Measurements from ENCODE around the gene STK4.
A peak's percentile ranks its signal among the peaks of the same experiment; 100 is the strongest.
"Not testable (repeated sequence)": the region's sequence is repeated elsewhere in the genome, so short reads cannot be mapped to it uniquely, and the experiment has no call there.

The STK4 gene

DNA sequence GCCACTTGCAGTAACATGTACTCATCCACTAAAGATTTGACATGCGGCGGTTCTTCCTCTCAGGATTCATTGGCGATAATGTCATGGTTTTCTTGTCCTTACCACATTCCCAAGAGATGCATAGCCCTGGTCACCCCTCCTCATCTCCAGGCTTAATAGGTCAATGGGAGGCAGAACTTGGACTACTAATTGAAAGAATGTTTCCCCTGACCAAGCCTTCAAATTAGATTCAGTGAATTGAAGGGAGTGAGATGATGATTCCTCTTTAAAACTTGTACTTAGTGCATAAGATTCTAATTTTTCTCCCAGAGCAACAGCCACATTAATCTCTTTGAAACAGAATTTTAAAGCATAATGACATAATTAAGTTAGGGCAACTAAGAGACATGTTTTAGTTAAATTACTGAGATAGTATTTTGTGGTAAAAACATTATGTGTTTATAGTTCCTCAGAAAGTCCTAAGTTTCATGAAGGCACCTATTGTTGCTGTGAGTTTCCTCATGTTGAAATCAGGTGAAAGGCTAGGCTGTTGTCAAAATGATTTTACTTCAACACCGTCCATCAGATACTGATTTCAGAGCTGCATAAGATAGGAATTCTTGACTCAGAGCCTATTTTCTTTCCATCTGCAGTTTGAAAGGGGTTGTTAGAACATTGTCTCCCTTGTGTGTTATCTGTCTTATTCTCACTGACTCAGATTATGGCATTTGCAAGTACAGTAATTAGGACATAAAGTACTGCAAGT lies 48.5 kb downstream of the STK4 start:
- Histone ChIP-seq H3K9me3 (ENCODE audit: control insufficient read depth, insufficient read depth, low read length) (no peaks in the 10 kb centered on the region), H3K27ac (ENCODE audit: low read depth, low read length) (peak overlapping the region; percentile 35), H3K4me3 (ENCODE audit: low read depth, low read length) (no peak overlapping the region), H3K4me1 (ENCODE audit: control insufficient read depth, insufficient read depth, low read length) (peaks cover 38% of the 10 kb centered on the region), H3K27me3 (ENCODE audit: control insufficient read depth, insufficient read depth, low read length) (no peaks in the 10 kb centered on the region), H3K36me3 (ENCODE audit: control insufficient read depth, insufficient read depth, low read length) (no peaks in the 10 kb centered on the region), H3K9ac (ENCODE audit: low read depth, low read length) (no peak overlapping the region)

DNA sequence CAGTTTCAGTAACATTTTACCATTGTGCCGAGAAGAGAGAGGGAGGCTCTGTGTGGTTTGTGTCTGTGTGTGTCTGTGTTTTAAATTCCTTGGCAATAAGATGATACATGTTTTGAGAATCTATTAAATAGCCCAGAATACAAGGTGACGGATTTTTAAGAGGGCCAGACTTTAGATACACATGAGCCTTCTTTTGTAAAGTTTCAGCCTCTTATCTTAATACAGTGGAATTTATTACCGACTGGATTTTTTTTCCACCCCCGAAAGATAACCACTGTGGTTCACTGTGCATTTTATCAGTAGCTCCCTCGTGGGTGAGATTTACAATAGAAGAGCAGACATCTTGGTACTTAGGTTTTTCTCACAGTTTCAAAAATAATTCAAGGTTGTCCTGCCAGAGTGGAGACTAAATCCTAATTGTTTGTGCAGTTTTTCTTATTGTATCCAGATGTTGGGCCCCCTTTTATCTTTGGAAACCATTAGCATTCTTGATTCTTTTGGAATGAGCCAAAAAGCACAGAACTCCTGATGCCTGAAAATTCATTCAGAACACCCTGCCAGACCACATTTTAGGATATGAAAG lies 49.9 kb downstream of the STK4 start:
- H3K36me3 ChIP-seq (ENCODE audit: control insufficient read depth, insufficient read depth, low read length): peaks cover 2% of the 10 kb centered on the region; the same call in 1 of the 2 replicates

DNA sequence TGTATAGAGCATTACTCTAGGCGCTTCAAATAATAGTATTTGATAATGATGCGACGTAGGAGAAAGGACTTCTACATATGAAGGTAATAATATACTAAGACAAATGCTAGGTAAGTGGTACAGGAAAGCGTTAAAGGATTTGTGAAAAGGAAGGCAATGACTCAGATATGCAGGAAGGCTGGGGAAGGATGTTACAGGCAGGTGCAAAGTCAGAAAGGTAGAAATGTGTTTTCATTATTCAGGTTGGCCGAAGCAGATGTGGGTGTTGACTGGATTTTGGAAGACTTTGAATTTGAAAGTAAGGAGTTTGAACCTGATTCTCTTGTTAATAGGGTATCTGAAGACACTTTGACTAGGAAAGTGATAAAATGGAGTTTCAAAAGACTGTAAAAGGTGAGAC lies 51.0 kb downstream of the STK4 start:
- H3K27me3 ChIP-seq (ENCODE audit: control insufficient read depth, insufficient read depth, low read length): no peaks in the 10 kb centered on the region
- no peaks in the 10 kb centered on the region for H3K9me3 ChIP-seq (ENCODE audit: control insufficient read depth, insufficient read depth, low read length)
- H3K9ac ChIP-seq (ENCODE audit: low read depth, low read length): no peak overlapping the region
- peaks cover 38% of the 10 kb centered on the region for H3K4me1 ChIP-seq (ENCODE audit: control insufficient read depth, insufficient read depth, low read length)
- H3K36me3 ChIP-seq (ENCODE audit: control insufficient read depth, insufficient read depth, low read length): peaks cover 4% of the 10 kb centered on the region; the same call in 1 of the 2 replicates
- H3K27ac ChIP-seq (ENCODE audit: low read depth, low read length): peak overlapping the region; percentile 78
- H3K4me3 ChIP-seq (ENCODE audit: low read depth, low read length): no peak overlapping the region

More for the DNA sequence above, 49.9 kb downstream of the STK4 start:
- Histone ChIP-seq H3K4me1 (ENCODE audit: control insufficient read depth, insufficient read depth, low read length) (peaks cover 38% of the 10 kb centered on the region), H3K27ac (ENCODE audit: low read depth, low read length) (peak overlapping the region; percentile 60), H3K9me3 (ENCODE audit: control insufficient read depth, insufficient read depth, low read length) (no peaks in the 10 kb centered on the region), H3K9ac (ENCODE audit: low read depth, low read length) (no peak overlapping the region), H3K27me3 (ENCODE audit: control insufficient read depth, insufficient read depth, low read length) (no peaks in the 10 kb centered on the region), H3K4me3 (ENCODE audit: low read depth, low read length) (no peak overlapping the region)

DNA sequence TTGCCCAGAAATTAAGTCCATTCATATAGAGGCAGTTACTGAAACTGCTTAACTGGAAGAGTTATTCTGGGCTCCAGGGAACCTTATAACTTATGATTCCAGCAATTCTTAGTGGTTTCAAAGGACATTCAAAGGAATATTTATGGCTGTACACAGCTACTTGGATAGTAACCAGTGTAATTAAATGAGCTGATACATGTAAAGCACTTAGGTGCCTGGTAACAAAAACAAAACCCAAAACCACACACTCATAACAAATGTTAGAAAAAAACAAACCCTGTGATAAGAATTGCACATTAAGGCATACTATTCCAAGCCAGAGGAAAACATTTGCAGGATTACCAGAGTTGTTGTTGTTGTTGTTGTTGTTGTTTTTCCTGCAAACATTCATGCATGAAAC lies 51.5 kb downstream of the STK4 start:
- no peak overlapping the region for H3K9ac ChIP-seq (ENCODE audit: low read depth, low read length)
- H3K4me1 ChIP-seq (ENCODE audit: control insufficient read depth, insufficient read depth, low read length): peaks cover 38% of the 10 kb centered on the region
- H3K27me3 ChIP-seq (ENCODE audit: control insufficient read depth, insufficient read depth, low read length): no peaks in the 10 kb centered on the region
- H3K27ac ChIP-seq (ENCODE audit: low read depth, low read length): peak overlapping the region; percentile 78
- H3K36me3 ChIP-seq (ENCODE audit: control insufficient read depth, insufficient read depth, low read length): peaks cover 4% of the 10 kb centered on the region; the same call in 1 of the 2 replicates
- H3K4me3 ChIP-seq (ENCODE audit: low read depth, low read length): no peak overlapping the region; the same call in 1 of the 2 replicates
- H3K9me3 ChIP-seq (ENCODE audit: control insufficient read depth, insufficient read depth, low read length): no peaks in the 10 kb centered on the region

DNA sequence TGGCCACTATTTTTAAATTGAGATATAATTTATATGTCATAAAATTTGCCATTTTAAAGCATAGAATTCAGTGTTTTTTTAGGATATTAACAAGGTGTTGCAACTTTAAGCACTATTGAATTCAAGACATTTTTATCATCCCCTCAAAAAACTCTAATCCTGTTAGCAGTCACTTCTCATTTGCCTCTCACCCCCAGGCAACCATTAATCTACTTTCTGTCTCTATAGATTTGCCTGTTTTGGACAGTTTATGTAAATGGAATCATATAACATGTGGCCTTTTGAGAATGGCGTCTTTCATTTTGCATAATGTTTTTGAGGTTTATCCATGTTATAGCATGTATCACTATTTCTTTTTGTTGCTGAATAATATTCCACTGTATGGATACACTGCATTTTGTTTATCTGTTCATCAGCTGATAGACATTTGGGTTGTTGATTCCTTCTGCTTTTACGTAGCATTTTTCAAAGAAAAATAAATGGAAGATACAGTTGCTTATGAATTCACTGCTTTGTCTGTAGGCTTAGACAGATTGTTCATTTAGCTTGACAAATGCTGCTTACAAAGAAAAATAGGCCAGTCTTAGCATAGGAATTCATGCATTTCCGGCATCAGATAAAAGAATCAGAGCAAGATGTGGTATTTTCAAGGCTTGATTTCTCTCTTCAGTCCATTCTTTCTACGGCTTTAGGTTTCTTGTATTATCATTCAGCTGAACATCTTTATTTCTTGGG lies 52.9 kb downstream of the STK4 start:
- H3K27me3 ChIP-seq (ENCODE audit: control insufficient read depth, insufficient read depth, low read length): no peaks in the 10 kb centered on the region
- peaks cover 4% of the 10 kb centered on the region; the same call in 1 of the 2 replicates for H3K36me3 ChIP-seq (ENCODE audit: control insufficient read depth, insufficient read depth, low read length)
- H3K9ac ChIP-seq (ENCODE audit: low read depth, low read length): no peak overlapping the region
- peaks cover 38% of the 10 kb centered on the region for H3K4me1 ChIP-seq (ENCODE audit: control insufficient read depth, insufficient read depth, low read length)
- no peaks in the 10 kb centered on the region for H3K9me3 ChIP-seq (ENCODE audit: control insufficient read depth, insufficient read depth, low read length)
- no peak overlapping the region for H3K27ac ChIP-seq (ENCODE audit: low read depth, low read length)
- H3K4me3 ChIP-seq (ENCODE audit: low read depth, low read length): no peak overlapping the region

DNA sequence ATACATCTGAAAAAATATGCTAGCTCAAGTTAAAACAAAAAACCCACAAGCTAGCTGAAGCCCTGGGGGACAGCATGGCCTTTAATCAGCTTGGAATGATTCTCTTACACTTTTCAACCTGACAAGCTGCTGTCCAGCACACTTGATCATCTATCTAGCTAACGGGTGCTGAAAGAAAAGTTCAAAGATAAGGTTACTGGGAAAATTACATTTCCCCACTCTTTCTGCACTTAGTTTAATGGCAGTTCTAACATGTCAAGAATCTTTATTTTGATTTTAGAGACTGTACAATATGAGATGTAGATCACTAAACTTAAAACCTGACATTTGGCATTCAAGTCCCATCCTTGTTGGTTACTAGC lies 53.4 kb downstream of the STK4 start:
- Histone ChIP-seq H3K27me3 (ENCODE audit: control insufficient read depth, insufficient read depth, low read length) (no peaks in the 10 kb centered on the region), H3K4me3 (ENCODE audit: low read depth, low read length) (no peak overlapping the region), H3K9ac (ENCODE audit: low read depth, low read length) (no peak overlapping the region), H3K36me3 (ENCODE audit: control insufficient read depth, insufficient read depth, low read length) (peaks cover 9% of the 10 kb centered on the region), H3K4me1 (ENCODE audit: control insufficient read depth, insufficient read depth, low read length) (peaks cover 34% of the 10 kb centered on the region), H3K27ac (ENCODE audit: low read depth, low read length) (no peak overlapping the region), H3K9me3 (ENCODE audit: control insufficient read depth, insufficient read depth, low read length) (no peaks in the 10 kb centered on the region)

DNA sequence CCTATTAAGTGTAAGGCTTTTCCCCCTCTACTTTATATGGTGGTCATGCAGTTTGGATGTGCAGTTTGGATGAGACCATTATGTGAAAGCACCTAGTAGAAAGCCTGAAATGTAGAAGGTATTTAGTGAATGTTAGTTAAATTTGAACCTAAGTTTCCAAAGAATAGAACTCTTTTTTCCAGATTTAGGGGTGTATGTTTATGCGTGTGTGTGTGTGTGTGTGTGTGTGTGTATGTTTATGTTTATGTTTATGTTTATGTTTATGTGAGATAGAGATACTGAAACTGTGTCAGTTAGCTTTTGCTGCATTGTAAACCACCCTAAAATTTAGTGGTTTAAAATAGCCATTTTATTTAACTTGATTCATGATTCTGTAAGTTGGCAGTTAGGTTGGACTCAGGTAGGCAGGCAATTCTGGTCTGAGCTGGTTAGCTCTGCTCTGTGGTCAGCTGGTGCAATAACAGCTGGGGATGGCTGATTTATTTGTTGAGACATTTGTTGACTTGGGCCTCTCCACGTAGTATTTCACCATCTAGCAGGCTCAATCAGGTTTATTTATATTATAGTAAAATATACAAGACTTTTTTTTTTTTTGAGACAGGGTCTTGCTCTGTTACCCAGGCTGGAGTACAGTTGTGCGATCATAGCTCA lies 54.0 kb downstream of the STK4 start:
- peaks cover 15% of the 10 kb centered on the region for H3K36me3 ChIP-seq (ENCODE audit: control insufficient read depth, insufficient read depth, low read length)
- no peak overlapping the region for H3K4me3 ChIP-seq (ENCODE audit: low read depth, low read length)
- no peaks in the 10 kb centered on the region for H3K9me3 ChIP-seq (ENCODE audit: control insufficient read depth, insufficient read depth, low read length)
- H3K27me3 ChIP-seq (ENCODE audit: control insufficient read depth, insufficient read depth, low read length): no peaks in the 10 kb centered on the region
- no peak overlapping the region for H3K9ac ChIP-seq (ENCODE audit: low read depth, low read length)
- H3K27ac ChIP-seq (ENCODE audit: low read depth, low read length): no peak overlapping the region
- H3K4me1 ChIP-seq (ENCODE audit: control insufficient read depth, insufficient read depth, low read length): peaks cover 28% of the 10 kb centered on the region

DNA sequence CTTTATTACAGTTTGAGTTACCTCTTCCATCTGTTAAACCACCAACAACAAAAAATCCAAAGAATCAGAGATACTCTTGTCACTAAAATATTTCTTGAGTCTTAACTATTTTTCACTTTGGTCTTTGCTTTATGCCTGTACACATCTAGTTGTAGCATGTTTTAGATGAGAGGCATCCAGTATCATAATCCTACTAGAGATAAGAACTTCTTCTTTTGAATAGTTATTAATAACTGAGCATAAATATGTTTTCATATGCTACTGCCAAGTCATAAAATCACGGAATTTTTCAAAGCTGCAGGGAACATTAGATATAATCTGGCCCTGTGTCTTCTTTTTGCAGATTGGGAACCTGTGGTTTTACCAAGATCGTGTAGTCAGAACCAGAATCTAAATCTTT lies 55.3 kb downstream of the STK4 start:
- H3K4me1 ChIP-seq (ENCODE audit: control insufficient read depth, insufficient read depth, low read length): peaks cover 17% of the 10 kb centered on the region

DNA sequence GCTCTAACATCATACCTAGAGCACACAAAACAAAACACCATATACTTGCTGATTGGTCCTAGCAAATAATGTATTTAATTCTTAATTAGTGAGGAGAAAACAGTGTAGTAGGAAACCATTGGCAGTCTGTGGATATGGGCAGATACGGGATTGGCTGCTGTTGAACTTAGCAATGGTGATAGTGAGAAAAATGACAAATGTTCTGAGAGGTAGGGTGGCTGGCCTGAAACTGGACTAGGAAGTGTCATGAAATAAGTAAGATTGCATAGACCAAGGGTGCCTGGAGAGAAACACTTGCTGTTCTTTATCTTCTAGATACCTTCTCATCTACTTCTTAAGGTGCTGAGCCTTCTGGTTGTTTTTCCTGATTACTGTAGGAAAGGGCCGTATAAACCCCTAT lies 56.8 kb downstream of the STK4 start:
- H3K9ac ChIP-seq (ENCODE audit: low read depth, low read length); H3K4me1 ChIP-seq (ENCODE audit: control insufficient read depth, insufficient read depth, low read length); H3K4me3 ChIP-seq (ENCODE audit: low read depth, low read length); H3K9me3 ChIP-seq (ENCODE audit: control insufficient read depth, insufficient read depth, low read length); H3K27me3 ChIP-seq (ENCODE audit: control insufficient read depth, insufficient read depth, low read length); H3K27ac ChIP-seq (ENCODE audit: low read depth, low read length): not testable (repeated sequence)
- peaks cover 30% of the 10 kb centered on the region for H3K36me3 ChIP-seq (ENCODE audit: control insufficient read depth, insufficient read depth, low read length)

More for the DNA sequence above, 55.3 kb downstream of the STK4 start:
- Histone ChIP-seq H3K9ac (ENCODE audit: low read depth, low read length) (no peak overlapping the region), H3K4me3 (ENCODE audit: low read depth, low read length) (no peak overlapping the region), H3K9me3 (ENCODE audit: control insufficient read depth, insufficient read depth, low read length) (no peaks in the 10 kb centered on the region), H3K36me3 (ENCODE audit: control insufficient read depth, insufficient read depth, low read length) (peaks cover 28% of the 10 kb centered on the region), H3K27me3 (ENCODE audit: control insufficient read depth, insufficient read depth, low read length) (no peaks in the 10 kb centered on the region), H3K27ac (ENCODE audit: low read depth, low read length) (no peak overlapping the region)

DNA sequence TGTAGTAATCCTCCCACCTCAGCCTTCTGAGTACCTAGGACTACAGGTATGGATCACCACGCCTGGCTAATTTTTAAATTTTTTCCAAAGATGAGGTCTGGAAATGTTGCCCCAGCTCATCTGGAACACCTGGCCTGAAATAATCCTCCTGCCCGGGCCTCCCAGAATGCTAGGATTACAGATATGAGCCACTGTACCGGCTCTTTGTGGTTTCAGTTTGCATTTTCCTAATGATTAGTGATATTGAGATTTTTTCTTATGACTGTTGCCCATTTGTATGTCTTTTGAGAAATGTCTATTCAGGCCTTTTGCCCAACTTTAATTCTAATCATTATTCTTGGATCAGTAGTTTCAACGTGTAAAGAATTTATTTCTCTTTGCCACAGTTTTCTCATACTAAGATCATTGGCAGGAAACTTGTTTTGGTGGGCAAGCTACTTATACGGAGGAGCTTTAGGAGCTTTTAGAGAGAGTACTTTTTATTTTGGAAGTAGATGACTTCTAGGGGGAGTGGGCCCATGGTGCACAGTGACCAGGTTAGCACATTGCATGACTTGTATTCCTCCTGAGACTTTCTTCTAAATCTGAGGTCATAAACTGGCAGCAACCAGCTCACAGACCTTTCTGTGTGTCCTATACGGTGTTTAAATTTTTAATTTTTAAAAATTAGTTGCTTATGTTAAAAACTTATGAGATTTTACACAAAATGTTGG lies 62.3 kb downstream of the STK4 start:
- Histone ChIP-seq H3K9me3 (ENCODE audit: control insufficient read depth, insufficient read depth, low read length) (no peaks in the 10 kb centered on the region), H3K27ac (ENCODE audit: low read depth, low read length) (no peak overlapping the region), H3K4me3 (ENCODE audit: low read depth, low read length) (no peak overlapping the region), H3K27me3 (ENCODE audit: control insufficient read depth, insufficient read depth, low read length) (no peaks in the 10 kb centered on the region), H3K4me1 (ENCODE audit: control insufficient read depth, insufficient read depth, low read length) (peaks cover 9% of the 10 kb centered on the region; the same call in 1 of the 2 replicates), H3K36me3 (ENCODE audit: control insufficient read depth, insufficient read depth, low read length) (peaks cover 29% of the 10 kb centered on the region), H3K9ac (ENCODE audit: low read depth, low read length) (no peak overlapping the region)
